ENCODE results near the gene ROBO2.

ROBO2 gene

GRCh38 chr3:77158730-77159581, 119.1 kb downstream of the ROBO2 start:
- no peak for DNase-seq (ENCODE audit: low read depth in 1 of 2, low spot score in 1 of 2)
- TF ChIP-seq CTCF (IDR thresholded peaks at IDR 0.05; ENCODE audit: insufficient read depth, low read length) (no peak), REST (IDR thresholded peaks at IDR 0.05; ENCODE audit: insufficient replicate concordance, low read depth) (no peak), SPI1 (IDR thresholded peaks at IDR 0.05; ENCODE audit: borderline replicate concordance, low read depth) (no peak), POLR2AphosphoS5 (IDR thresholded peaks at IDR 0.05; ENCODE audit: low read depth) (no peak), GABPA (IDR thresholded peaks at IDR 0.05; ENCODE audit: low read depth) (no peak)
- Histone ChIP-seq H3K4me3 (replicated peaks; ENCODE audit: insufficient read depth, low read length) (no peak overlapping the region), H3K27ac (replicated peaks) (no peak overlapping the region), H3K27me3 (ENCODE audit: insufficient read depth, poor library complexity, severe bottlenecking) (no peaks in the 10 kb centered on the region)

GRCh38 chr3:77160931-77161497, 121.1 kb downstream of the ROBO2 start:
- no peak overlapping the region for H3K4me3 ChIP-seq (replicated peaks; ENCODE audit: insufficient read depth, low read length)
- no peaks in the 10 kb centered on the region for H3K27me3 ChIP-seq (ENCODE audit: insufficient read depth, poor library complexity, severe bottlenecking)
- DNase-seq (ENCODE audit: low read depth in 1 of 2, low spot score in 1 of 2): no peak
- TF ChIP-seq REST (IDR thresholded peaks at IDR 0.05; ENCODE audit: insufficient replicate concordance, low read depth) (no peak), GABPA (IDR thresholded peaks at IDR 0.05; ENCODE audit: low read depth) (no peak), SPI1 (IDR thresholded peaks at IDR 0.05; ENCODE audit: borderline replicate concordance, low read depth) (no peak), POLR2AphosphoS5 (IDR thresholded peaks at IDR 0.05; ENCODE audit: low read depth) (no peak)
- H3K27ac ChIP-seq (replicated peaks): no peak overlapping the region

GRCh38 chr3:77169823-77170222, 129.9 kb downstream of the ROBO2 start:
- TF ChIP-seq POLR2AphosphoS5 (IDR thresholded peaks at IDR 0.05; ENCODE audit: low read depth): no peak
- TF ChIP-seq SPI1 (IDR thresholded peaks at IDR 0.05; ENCODE audit: borderline replicate concordance, low read depth): no peak
- TF ChIP-seq CTCF (IDR thresholded peaks at IDR 0.05; ENCODE audit: insufficient read depth, low read length): no peak
- DNase-seq (ENCODE audit: low read depth in 1 of 2, low spot score in 1 of 2): no peak
- H3K27me3 ChIP-seq (ENCODE audit: insufficient read depth, poor library complexity, severe bottlenecking): no peaks in the 10 kb centered on the region
- H3K27ac ChIP-seq (replicated peaks): no peak overlapping the region
- H3K4me3 ChIP-seq (replicated peaks; ENCODE audit: insufficient read depth, low read length): no peak overlapping the region

- TF ChIP-seq POLR2AphosphoS5 (IDR thresholded peaks at IDR 0.05; ENCODE audit: low read depth) (no peak), GABPA (IDR thresholded peaks at IDR 0.05; ENCODE audit: low read depth) (no peak), CTCF (IDR thresholded peaks at IDR 0.05; ENCODE audit: insufficient read depth, low read length) (no peak), REST (IDR thresholded peaks at IDR 0.05; ENCODE audit: insufficient replicate concordance, low read depth) (no peak), SPI1 (IDR thresholded peaks at IDR 0.05; ENCODE audit: borderline replicate concordance, low read depth) (no peak)
- no peak for DNase-seq (ENCODE audit: low read depth in 1 of 2, low spot score in 1 of 2)
- H3K27me3 ChIP-seq (ENCODE audit: insufficient read depth, poor library complexity, severe bottlenecking): no peaks in the 10 kb centered on the region
- no peak overlapping the region for H3K4me3 ChIP-seq (replicated peaks; ENCODE audit: insufficient read depth, low read length)
- H3K27ac ChIP-seq (replicated peaks): no peak overlapping the region
These were observed 131.1 kb downstream of the ROBO2 start for GRCh38 chr3:77171026-77171425.
